DMS53 treated with DMSO at 0.1 percent for 48 hours (cell line): Measurements from ENCODE around the gene SDK1.

Source experiments
- DNase-seq: peaks from one replicate; lab custom pipeline; 2025; ENCODE audit not compliant: unreplicated experiment; lab: John Stamatoyannopoulos, UW

Gene SDK1

DNA sequence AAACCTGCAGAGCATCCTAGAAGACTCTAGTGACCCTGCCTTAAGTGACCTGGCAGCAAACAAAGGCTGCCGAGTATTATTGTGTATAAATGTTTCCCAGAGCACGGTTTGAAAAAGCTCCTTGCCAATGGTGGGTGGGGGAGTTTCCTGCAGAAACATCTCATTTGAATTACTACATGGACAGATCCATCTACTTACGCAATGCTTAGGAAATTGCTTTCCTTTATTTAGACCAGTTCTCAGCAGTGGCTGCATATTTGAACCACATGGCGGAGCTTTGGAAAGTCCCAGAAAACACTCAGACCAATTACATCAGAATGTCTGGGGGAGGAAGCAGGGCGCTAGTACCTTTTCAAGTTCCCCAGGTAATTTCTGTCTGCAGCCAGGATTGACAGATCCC is 560.9 kb downstream of the SDK1 start:
- DNase-seq: no peak

DNA sequence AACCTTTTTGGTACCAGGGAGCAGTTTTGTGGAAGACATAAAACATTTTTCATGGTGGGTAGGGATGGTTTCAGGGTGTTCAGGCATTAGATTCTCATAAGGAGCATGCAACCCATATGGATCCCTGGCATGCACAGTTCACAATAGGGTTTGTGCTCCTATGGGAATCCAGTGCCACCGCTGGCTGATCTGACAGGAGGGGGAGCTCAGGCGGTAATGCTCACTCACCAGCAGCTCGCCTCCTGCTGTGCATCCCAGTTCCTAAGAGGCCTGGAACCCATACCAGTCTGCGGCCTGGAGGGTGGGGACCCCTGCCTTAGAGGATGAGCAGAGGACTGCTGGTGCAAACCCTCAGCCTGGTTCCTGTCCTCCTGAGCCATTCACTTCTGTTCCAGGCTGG is 561.7 kb downstream of the SDK1 start:
- DNase-seq: no peak

DNA sequence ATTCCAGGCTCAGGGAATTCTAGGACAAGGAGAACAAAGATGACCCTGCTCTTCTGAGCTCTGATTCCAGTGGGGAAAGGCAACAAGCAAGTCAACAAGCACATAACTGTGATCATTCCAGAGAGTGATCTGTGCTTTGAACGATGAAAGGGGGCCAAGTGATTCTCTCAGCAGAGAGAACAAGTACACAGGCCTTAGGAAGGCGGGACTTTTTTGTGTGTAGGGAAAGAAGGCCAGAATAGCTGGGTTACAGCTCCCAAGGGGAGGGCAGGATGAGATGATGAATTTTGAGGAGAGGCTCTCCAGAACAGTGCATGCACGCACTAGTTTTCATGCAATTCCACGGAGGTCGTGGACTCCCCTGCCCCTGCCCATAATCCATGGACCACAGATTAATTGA is 565.2 kb downstream of the SDK1 start:
- DNase-seq: no peak

DNA sequence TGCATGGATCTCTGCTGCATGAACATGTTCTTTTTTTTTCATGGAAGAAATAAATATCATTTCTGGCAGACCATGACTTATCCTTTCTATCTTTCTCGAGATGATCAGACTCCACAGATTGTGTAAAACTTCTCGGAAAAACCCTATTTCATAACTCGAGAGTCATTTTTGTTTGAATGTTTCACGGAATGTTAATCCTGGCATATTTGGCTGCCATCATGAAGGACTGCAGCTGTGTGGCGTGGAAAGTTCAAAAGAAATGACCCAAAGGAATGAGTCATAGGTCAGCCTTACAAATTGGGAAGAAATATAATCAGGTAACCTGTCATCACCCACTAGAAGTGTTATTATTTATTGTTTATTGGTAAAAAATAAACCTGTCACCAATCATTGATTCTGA is 566.8 kb downstream of the SDK1 start:
- DNase-seq: no peak

DNA sequence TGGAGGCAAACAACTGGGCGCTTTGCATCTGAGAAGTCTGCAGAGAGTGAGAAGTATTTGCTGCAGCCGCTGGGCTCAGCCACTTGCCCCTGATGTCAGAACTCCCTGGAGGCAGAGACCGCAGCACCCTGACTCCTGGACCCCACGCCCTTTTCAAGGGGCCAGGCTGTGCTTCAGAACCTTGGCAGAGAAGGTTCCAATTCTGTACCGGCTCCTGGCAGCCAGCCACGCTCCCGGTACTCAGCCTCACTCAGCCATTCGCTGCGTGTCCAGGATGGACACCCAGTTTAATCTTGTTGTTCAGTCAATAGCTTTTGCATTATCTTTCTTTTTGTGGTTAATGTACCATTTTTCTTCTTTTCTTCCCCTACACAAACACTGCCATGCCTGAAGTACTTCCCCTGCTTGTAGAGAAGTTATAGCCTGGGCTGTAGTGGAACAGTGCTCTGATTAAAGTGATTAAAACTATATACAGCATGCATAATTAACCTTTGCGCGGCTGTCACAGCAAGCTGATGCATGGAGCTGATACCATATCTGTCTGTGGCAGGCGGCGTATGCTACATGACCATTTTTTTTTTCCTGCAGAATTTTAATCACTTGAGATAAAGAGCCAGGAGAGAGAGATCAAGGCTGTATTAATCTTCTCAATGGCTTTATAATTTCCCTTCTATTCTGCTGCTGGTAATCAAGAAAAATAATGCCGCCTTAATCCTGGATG is 578.5 kb downstream of the SDK1 start:
- no peak for DNase-seq

DNA sequence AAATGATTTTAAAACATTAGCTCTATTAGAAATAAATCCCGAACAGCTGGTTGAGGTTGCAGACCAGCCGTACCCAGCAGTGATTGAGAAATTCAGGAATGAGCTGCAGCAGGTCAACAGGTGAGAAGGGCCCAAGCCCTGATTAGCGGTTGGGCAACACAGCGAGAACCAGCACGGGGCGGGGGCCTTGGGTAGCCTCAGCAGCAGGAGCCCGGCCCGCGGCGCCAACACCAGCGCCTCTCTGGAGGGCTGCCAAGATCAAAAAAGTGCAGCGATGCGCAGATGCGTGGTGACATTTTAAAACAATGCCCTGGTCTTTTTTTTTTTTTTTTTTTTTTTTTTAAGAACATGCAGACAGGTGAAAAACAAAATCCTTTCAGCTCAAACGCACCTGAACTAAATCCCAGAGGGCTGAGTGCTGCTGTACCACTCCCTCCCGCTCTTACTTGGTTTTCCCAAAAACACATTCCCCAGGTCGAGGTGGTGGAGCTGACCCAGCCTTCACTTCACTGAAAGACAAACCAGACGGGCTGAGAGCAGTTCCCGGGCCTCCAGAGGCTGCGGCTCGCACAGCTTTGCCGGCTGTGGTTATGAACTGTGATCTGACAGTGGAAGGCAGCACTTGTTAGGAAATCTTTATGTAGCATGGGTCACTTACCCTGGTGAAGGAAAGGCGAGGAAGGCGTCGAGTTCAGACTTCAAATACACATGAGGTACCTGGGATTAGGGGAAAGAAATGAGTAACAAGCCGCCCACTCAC is 579.4 kb downstream of the SDK1 start:
- no peak for DNase-seq

DNA sequence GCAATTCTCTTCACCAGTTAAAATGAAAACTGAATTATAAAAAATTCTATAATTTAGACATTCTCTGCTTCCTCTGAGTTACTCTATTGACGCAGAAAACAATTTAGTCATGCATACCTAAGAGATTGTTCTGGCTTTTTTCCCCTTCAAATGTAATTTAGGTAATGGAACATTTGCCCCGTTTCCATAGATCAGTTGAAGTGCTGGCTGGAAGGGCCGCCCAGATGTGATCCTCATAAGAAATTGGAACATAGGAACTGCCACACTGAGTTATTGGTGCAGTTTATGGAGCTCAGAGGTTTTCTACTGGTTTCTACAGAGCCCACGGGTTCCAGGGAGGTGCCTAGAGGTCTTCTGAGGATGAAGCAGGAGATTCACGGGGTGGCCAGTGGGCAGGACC is 581.7 kb downstream of the SDK1 start:
- DNase-seq: no peak

DNA sequence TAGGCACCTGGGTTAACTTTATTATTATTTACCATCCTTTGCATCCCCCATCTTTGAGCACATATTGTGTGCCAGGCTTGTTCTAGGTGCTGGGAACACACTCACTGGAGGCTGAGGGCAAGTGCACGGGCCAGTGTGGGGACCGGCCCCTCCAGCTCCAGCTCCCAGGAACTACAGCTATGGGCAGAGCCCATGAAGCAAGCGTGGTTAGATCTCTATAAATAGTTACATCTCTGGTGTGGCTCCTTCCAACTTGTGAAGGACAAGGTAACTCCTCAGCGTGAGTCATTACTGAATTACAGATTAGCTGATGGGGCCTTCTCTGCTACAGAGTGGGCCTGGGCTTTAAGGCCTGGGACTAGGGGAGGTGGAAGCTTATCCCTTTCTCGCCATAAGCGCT is 583.5 kb downstream of the SDK1 start:
- no peak for DNase-seq

DNA sequence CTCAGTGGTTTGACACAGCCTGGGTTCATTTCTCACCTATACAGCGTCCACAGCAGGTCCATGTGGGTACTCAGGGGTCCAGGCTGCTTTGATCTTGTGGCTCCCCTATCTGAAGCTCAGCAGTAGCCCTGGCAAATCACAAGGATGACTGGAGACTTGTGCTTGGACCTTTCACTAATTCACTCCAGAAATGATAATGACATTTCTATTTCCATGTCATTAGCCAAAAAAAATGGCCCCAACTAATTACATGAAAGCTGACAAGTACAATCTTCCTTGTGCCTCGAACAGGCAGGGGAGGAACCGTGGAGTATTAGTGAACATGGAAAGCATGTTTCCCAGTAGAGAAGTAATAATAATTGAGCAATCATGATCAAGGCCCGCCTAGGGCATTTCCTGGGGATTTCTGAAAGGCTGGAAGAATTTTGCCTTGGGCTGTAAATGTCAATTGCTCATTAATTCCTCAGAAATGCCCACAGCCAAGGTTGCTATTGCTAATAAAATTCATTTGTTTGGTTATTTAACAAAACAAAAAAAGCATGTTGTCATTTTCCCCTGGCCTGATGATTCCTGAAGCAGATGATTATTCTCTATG is 586.1 kb downstream of the SDK1 start:
- no peak for DNase-seq

DNA sequence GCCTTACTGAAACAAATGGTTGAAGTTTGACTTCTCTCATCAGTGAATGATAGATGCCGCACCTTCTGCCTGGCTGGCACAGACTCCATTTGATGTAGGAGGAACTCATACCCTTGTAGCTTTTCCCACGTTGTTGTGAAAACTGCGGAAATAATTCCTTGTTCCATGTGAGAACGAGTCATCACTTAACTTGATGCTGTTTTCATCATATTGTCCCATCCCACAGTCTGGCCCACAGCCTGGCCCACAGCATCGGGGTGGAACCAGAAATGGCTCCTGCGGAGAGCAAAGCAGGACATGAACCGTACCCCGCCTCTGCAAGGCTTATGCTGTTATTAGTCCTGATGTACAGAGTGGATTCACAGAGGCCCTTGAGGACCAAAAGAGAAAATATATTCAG is 587.0 kb downstream of the SDK1 start:
- no peak for DNase-seq

DNA sequence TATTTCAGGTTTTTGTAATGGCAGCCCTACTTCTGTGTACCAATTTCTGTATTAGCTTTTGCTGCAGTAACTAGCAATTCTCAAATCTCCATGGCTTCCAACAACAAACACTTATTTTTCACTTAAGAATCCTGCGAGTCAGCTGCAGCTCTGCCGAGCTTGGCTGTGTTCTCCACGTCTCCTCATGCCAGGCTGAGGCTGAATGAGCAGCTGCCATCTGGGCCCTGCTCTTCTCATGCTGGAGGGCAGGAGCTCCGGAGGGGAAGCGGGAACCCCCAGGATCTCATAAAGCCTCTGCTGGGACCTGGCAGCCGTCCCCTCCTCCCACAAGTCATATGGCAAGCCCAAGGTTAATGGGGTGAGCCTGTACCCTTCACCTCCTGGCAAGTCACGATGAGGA is 591.1 kb downstream of the SDK1 start:
- no peak for DNase-seq

DNA sequence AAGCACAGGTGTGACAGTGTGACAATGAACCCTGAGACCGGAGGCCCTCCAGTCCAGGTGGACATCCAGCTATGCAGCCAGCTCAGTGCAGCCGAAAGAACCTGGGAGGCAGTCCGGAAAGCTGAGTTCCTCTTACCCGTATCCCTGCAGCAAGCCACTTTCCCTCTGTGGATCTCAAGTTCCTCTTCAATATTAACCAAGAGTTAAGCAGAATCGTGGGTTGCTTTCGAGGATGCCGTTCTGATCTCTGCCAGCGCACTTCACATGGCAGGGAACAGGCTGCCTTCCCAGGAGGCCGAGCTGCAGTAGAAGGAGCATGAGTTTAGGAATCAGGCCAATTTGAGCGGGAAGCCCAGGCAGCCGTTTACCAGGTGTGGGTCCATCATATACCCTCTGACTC is 591.6 kb downstream of the SDK1 start:
- DNase-seq: no peak

DNA sequence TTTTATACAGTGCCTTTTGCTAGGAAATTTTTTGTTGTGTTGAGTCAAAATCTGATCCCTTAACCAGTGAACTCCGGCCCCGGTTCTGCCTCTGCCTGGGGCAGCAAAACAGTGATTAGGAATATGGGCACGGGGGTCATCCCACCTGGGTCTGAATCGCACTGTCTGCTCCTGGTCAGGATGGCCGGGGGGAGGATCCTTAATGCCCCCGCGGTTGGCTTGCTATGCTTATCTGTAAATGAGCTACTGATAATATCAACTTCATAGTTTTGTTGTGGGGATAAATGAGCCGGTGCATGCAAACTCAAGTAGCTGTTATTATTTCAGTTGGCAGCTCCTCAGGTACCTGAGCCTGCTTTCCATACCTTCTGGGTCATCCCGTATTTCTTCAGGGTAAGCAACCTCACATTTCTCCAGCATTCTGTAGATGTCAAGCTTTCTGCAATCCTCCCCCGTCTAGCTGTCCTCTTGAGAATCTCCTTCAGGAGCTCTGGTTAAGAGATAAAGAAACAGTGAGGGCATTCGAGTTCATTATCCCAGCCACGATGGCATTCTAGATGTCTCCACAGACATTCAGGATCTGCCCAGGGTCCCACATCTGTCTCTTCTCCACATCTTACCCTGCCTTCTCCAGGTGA is 592.2 kb downstream of the SDK1 start:
- no peak for DNase-seq

DNA sequence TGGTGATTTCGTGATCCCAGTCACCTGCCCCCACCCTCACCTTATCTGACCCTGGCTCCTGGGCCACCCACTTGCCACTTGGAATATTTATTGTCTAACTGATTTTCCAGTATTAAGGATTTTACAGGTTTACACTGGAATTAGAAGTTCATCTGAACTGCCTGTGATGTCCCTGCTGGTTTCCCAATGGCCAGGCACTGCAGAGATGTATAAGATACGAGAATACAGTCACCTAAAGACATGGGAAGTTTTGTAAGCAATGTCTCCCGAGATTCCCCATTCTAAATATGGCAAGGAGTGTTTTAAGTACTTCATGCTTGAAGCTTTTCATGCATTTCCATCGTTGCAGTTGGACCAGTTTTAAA is 592.7 kb downstream of the SDK1 start:
- no peak for DNase-seq

DNA sequence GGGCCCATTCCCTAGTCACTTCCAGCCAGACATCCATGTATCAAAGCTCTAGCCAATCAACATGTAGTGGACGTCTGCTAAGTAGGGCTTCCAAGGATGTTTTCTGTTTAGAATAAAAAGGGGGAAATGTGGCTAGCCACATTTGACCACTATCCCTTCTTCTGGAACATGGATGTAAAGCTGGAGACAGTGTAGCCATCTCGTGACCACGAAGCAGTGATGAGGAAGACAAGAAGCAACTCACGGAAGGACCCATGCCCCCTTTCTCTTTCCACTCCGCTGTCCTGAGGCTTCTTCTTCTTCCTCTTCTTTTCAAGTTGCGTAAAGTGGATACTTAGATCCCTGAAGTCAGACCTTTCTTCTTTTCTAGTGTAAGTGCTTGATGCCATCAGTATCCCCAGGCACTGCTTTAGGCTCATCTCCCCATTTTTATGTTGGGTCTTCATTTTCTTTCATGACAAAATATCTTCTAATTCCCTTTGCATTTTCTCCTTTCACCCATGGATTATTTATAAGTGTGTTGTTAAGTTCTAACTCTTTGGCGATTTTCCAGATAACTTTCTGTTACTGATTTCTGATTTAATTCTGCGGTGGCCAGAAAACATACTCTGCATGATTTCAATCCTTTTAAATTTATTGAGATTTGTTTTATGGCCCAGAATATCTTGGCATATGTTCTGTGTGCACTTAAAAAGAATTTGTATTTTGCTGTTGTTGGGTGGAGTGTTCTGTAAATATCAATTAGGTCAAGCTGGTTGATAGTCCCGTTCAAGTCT is 594.5 kb downstream of the SDK1 start:
- no peak for DNase-seq

DNA sequence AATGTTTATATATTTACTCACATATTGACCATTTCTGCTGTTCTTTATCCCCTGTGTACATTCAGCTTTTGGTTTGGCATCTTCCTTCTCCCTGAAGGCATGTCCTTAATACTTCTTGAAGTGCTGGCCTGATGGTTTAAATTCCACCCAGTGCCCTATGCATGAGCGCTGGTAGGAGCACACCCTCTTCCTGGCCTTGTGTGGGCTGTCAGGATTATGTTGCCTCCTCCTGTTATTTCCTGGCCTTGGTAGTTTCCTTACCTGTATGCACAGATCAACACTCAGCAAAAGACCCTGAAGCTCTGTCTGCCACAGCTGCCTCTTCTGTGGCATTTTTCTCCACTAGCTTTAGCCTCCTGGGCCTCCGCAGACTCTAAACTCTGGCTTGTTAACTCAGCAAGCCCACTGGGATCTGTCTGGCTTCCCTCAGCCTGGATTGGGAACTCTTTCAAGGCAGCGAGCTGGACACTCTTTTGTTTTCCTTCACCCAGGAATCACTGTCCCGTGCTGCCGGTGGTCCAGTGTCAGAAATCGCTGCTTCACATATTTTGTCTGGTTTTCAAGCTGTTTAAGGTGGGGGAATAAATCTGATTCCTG is 595.2 kb downstream of the SDK1 start:
- DNase-seq: no peak

DNA sequence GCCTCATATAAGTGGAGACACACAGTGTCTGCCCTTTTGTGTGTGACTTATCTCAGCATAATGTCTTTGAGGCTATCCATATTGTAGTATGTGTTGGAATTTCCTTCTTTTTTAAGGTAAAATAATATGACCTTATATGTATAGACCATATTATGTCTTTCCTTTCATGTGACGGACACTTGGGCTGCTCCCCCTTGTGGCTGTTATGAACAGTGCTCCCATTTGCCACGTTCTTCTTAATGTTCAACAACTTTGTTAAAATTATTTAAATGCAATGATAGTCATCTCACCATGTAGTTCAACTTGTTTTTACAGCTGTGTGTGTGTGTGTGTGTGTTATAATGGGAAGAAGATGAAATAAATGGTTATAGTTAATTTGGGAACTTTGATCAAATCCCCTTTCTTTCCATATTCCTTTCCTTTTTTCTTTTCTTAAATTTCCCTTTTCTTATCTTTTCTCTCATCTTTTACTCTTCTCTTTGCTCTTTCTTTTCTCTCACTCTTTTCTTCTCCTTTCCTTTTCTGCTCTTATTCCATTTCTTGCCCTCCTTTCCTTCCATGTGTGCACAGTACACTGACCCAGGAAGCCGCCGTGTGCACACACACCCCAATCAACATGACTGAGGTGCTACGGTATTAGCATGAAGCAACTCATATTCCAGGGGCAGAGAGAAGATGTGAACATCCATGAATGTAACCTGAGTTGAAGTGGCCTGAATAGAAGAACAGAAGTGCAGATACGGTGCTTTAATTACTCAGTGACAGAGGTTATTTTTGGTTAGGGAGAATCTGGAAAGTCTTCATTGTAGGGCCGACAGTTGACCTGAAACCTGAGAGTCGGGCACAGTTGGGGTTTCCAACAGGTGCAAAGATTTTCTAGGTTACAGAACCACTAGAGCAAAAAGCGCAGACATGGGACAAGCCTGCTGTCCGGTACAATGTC is 596.6 kb downstream of the SDK1 start:
- peak; percentile 23 for DNase-seq

DNA sequence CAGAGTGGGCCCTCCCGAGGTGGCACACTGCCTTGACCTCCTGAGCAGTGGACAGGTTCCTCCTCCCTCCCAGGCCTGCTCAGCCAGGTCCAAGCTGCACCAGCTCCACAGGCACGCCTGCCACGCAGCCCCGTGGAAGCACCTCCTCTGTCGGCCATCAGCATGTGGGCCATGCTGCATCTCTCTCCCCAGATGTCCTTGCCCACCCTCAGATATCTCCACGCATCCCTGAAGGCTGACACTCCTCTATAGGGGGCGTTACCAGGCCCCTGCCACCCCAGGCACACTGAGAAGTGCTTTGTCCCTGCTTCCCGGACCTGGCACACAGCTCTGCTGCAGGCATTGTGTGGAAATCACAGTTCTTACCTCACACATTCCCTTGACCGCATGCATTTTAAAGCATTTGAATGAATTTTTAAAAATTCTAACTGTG is 598.5 kb downstream of the SDK1 start:
- no peak for DNase-seq

DNA sequence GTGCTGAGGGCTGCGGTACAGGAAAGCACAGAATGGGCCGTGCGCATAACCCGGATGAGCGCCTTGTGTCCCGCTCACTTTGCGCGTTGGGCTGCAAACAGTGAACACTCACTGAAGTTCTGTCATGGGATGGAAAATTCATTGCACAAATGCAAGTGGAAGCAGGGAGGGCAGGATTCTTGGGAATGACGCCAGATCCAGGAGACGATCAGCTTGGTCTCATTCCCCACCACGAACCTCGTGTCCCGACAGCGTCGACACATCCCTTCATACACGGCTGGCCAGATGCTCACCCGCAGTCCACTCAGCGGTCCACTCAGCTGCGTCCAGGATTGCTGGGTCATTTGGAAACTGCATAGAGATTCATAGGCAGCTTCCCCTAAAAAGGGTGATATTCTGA is 607.1 kb downstream of the SDK1 start:
- no peak for DNase-seq

DNA sequence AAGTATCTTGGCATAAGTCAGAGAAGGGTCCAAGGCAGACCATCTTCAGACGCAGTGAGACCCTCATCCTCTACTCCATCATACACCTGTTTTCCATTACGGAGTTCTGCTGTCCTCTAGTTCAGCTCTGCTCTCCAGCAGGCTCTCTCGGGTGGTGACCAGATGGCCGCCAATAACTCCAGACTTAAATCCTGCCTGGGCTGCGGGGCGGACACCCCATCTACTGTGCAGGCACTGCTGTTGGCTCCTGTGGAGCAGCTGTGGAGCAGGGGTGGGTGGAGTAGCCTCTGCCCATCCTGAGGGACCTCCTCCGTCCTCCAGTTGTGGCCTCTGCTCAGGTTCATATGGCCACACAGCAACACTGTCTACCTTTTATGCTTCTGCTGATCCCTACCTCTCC is 608.1 kb downstream of the SDK1 start:
- DNase-seq: no peak
